A549 treated with CORT108297 at 1 μM for 4 hours (cell line): ENCODE results near the gene ZNF716. TPM values are rescaled to one million over a fixed set of nuclear protein-coding genes. Genes with fewer than 3 reads are reported as not detected.

Experiments
- total RNA-seq: library from RNA; stranded (reverse); fragments of 200-300 nt; extraction: Qiagen RNA extraction; gene quantifications from 5 replicates; pipeline ENCODE4 v1.2.3, GENCODE V29; 2022

Gene ZNF716
- total RNA-seq: not detected in 5 replicates

DNA sequence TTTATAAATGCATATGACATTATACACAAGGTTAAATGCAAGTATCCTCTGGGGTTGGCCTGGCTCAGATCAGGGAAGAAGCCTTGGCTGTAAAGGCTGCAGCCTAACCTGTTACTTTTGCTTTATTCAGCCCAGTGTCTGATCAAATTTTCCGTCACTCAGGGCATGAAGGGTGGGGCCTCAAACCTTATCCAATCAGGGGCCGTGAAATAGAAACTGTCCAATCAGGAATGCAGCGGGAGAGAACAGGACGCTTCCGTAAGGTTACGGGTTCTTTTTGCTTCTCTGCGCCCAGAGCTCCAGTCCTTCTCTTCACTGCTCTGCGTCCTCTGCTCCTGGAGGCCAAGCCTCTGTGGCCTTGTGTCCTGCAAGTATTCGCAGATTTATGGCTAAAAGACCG is at the start of gene ZNF716:
ZNF716 (plus strand) TSS at position 274 of the 400 bp plus-strand sequence; CDS start at position 386, 112 bp downstream.

